GM12892 (cell line): ENCODE data around the gene CDH13.

ENCODE experiments used
- POLR2A ChIP-seq: IDR thresholded peaks from 2 replicates; pipeline ENCODE4 v1.6.1; 2011; ENCODE audit warnings: low read depth, low read length, control low read depth
- TAF1 ChIP-seq: IDR thresholded peaks from 2 replicates; pipeline ENCODE4 v1.6.1; 2011; ENCODE audit warnings: low read depth, mild to moderate bottlenecking, control low read depth, low read length, borderline replicate concordance

DNA sequence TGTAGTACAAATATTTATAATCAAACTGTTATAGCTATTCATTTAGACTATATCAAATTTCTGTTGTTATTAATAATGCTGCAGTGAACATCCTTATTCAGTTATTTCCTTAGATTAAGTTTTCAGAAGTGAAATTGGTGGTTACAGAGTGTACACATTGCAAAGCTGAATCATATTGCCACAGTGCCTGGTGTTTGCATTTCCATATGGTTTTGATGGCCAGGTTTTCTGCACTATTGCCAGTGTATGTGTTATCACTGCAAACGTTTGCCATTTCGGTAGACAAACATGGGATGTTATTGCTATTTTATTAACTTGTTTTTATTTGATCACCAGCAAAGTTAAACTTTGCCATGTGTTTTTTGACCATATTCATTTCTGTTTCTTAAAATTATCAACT, 259.4 kb downstream of the CDH13 start:
- no peak for TF ChIP-seq TAF1
- no peak for TF ChIP-seq POLR2A
